Neural progenitor cell (in vitro differentiated cells): ENCODE results near the gene HTT-AS. TPM values are rescaled to one million over a fixed set of nuclear protein-coding genes. Genes with fewer than 3 reads are reported as not detected.

Source experiments
- DNase-seq: peaks from one replicate; pipeline ENCODE4 v3.0.0-alpha.2; 2016; ENCODE audit warnings: low spot score
- H2AFZ ChIP-seq: fragments of 200-600 bp; sonication (generic); replicated peaks from 2 replicates; pipeline ENCODE4 v1.6.1; 2016; ENCODE audit warnings: antibody characterized with exemption
- H3F3A ChIP-seq: fragments of 200-600 bp; sonication (generic); 2 replicates; pipeline ENCODE4 v1.6.1; 2016; ENCODE audit warnings: antibody characterized with exemption, low read depth
- H3K27ac ChIP-seq: fragments of 200-600 bp; sonication (generic); 2 replicates; pipeline ENCODE4 v1.5.1; 2016; ENCODE audit warnings: mild to moderate bottlenecking
- H3K27me3 ChIP-seq: fragments of 200-600 bp; sonication (generic); 2 replicates; pipeline ENCODE4 v1.6.1; 2016; ENCODE audit warnings: mild to moderate bottlenecking, moderate library complexity
- H3K36me3 ChIP-seq: fragments of 200-600 bp; sonication (generic); 2 replicates; pipeline ENCODE4 v1.5.1; 2016
- H3K4me1 ChIP-seq: fragments of 200-600 bp; sonication (generic); 2 replicates; pipeline ENCODE4 v1.6.1; 2016; ENCODE audit warnings: mixed run types
- H3K4me2 ChIP-seq: fragments of 200-600 bp; sonication (generic); 2 replicates; pipeline ENCODE4 v1.6.1; 2016
- H3K4me3 ChIP-seq: fragments of 200-600 bp; sonication (generic); 2 replicates; pipeline ENCODE4 v1.5.1; 2016
- H3K79me2 ChIP-seq: fragments of 200-600 bp; sonication (generic); 2 replicates; pipeline ENCODE4 v1.6.1; 2016; ENCODE audit warnings: low read depth
- H3K9ac ChIP-seq: fragments of 200-600 bp; sonication (generic); 2 replicates; pipeline ENCODE4 v1.6.1; 2016
- H3K9me3 ChIP-seq: fragments of 200-600 bp; sonication (generic); 2 replicates; pipeline ENCODE4 v1.5.1; 2016; ENCODE audit warnings: low read depth
- H4K20me1 ChIP-seq: fragments of 200-600 bp; sonication (generic); 2 replicates; pipeline ENCODE4 v1.6.1; 2016; ENCODE audit warnings: low read depth
- H3K27ac Mint-ChIP-seq: 3 replicates; pipeline ENCODE4 v1.8.0; 2021; ENCODE audit warnings: mixed read lengths
- H3K27me3 Mint-ChIP-seq: 2 replicates; pipeline ENCODE4 v1.8.0; 2022; ENCODE audit warnings: low read depth, mild to moderate bottlenecking, inconsistent platforms, moderate library complexity, mixed read lengths; ENCODE audit not compliant: insufficient read depth
- H3K36me3 Mint-ChIP-seq: 3 replicates; pipeline ENCODE4 v1.8.0; 2021; ENCODE audit warnings: mixed read lengths
- H3K4me1 Mint-ChIP-seq: 3 replicates; pipeline ENCODE4 v1.8.0; 2021; ENCODE audit warnings: mixed read lengths
- H3K4me3 Mint-ChIP-seq: 3 replicates; pipeline ENCODE4 v1.8.0; 2021; ENCODE audit warnings: mild to moderate bottlenecking, moderate library complexity, mixed read lengths
- H3K9me3 Mint-ChIP-seq: 3 replicates; pipeline ENCODE4 v1.8.0; 2020; ENCODE audit warnings: mixed read lengths
- CTCF ChIP-seq: fragments of 200-600 bp; sonication (generic); IDR thresholded peaks from 2 replicates; pipeline ENCODE4 v1.5.1; 2017; ENCODE audit warnings: antibody characterized with exemption, mild to moderate bottlenecking
- EZH2 ChIP-seq: fragments of 200-600 bp; sonication (generic); IDR thresholded peaks from 2 replicates; pipeline ENCODE4 v1.6.1; 2017; ENCODE audit warnings: antibody characterized with exemption, mild to moderate bottlenecking, moderate library complexity
- EZH2phosphoT487 ChIP-seq: fragments of 200-600 bp; sonication (generic); IDR thresholded peaks from 2 replicates; pipeline ENCODE4 v1.6.1; 2017; ENCODE audit warnings: antibody characterized with exemption
- total RNA-seq: library from RNA; depleted of rRNA; stranded (reverse); fragments of >200 nt; gene quantifications from 2 replicates; pipeline ENCODE4 v1.2.3, GENCODE V29; 2015; ENCODE audit warnings: low replicate concordance

The HTT-AS gene
- total RNA-seq, 1 donor from 2014 or later = not detected

DNA sequence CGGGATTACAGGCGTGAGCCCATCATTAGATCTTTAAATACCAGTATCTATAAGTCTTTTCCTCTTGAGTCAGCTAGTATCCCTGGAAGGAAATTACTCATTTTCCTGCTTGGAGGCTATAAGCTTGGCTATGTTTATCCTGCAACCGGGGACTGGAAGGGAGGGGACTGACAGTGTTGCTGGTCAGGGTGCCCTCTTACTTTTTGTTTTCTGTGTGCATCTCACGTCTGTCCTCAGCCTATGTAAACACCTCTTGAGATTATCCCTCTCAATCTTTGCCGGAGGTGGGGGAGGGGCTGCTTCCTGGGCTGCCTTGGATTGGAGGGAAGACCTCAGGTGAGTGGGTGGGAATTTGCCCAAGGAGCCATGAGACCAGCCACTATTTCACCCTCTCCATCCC is 37.1 kb upstream of the HTT-AS start:
- peaks cover 3% of the 10 kb centered on the region for H3K4me1 Mint-ChIP-seq
- H4K20me1 ChIP-seq = peaks cover 4% of the 10 kb centered on the region
- no peak overlapping the region for H3K9ac ChIP-seq
- H3K9me3 Mint-ChIP-seq = no peaks in the 10 kb centered on the region
- H3F3A ChIP-seq = peaks cover under 1% of the 10 kb centered on the region
- no peak overlapping the region for H3K27ac ChIP-seq
- H3K36me3 ChIP-seq = no peaks in the 10 kb centered on the region
- no peaks in the 10 kb centered on the region for H3K27me3 ChIP-seq
- no peak overlapping the region for H3K4me2 ChIP-seq
- H3K27me3 Mint-ChIP-seq = peaks cover 2% of the 10 kb centered on the region
- H3K4me1 ChIP-seq = no peaks in the 10 kb centered on the region
- peaks cover 53% of the 10 kb centered on the region for H3K36me3 Mint-ChIP-seq
- DNase-seq = no peak
- no peaks in the 10 kb centered on the region for H3K9me3 ChIP-seq
- H3K79me2 ChIP-seq = no peaks in the 10 kb centered on the region
- no peak for TF ChIP-seq EZH2
- no peak overlapping the region for H2AFZ ChIP-seq
- H3K4me3 Mint-ChIP-seq = no peak overlapping the region
- no peak overlapping the region for H3K4me3 ChIP-seq
- H3K27ac Mint-ChIP-seq = no peak overlapping the region

DNA sequence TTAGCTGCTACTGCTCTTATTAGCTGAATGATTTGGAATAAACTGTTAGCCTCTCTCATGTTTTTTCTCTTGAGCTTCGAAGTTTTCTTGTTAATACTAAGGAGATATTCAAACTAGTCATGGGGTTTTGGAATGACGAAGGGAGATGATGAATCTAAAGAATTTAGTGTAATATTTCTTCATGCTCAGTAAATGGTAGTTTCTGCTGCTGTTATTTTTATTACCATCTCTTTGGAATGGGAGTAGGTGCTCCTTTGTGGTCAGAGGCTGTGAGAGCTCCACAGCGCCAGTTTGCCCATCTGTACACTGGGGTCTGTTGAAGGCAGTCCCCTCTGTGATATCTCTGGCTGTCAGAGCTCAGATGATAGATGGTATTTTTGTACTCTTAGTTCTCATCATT is 33.9 kb upstream of the HTT-AS start:
- TF ChIP-seq CTCF (no peak), EZH2 (no peak), EZH2phosphoT487 (no peak)

GRCh38 chr4:3107691-3108121 is 33.4 kb upstream of the HTT-AS start:
- no peak overlapping the region for H3K4me3 ChIP-seq
- peaks cover 4% of the 10 kb centered on the region for H3K4me1 Mint-ChIP-seq
- no peaks in the 10 kb centered on the region for H3K4me1 ChIP-seq
- no peaks in the 10 kb centered on the region for H3K9me3 ChIP-seq
- no peak overlapping the region for H3K9ac ChIP-seq
- peaks cover 2% of the 10 kb centered on the region for H3K27me3 Mint-ChIP-seq
- DNase-seq = no peak
- TF ChIP-seq EZH2phosphoT487 (no peak), EZH2 (no peak), CTCF (no peak)
- no peak overlapping the region for H3K4me3 Mint-ChIP-seq
- H3K27me3 ChIP-seq = no peaks in the 10 kb centered on the region
- H3K4me2 ChIP-seq = no peak overlapping the region
- H2AFZ ChIP-seq = no peak overlapping the region
- no peaks in the 10 kb centered on the region for H3K79me2 ChIP-seq
- H3K27ac Mint-ChIP-seq = no peak overlapping the region
- H3K36me3 ChIP-seq = no peaks in the 10 kb centered on the region
- peaks cover 12% of the 10 kb centered on the region for H4K20me1 ChIP-seq
- peaks cover 40% of the 10 kb centered on the region for H3K36me3 Mint-ChIP-seq
- peaks cover 8% of the 10 kb centered on the region for H3F3A ChIP-seq
- no peaks in the 10 kb centered on the region for H3K9me3 Mint-ChIP-seq
- no peak overlapping the region for H3K27ac ChIP-seq

More for the DNA sequence above, 33.9 kb upstream of the HTT-AS start:
- no peak overlapping the region for H3K4me3 ChIP-seq
- H2AFZ ChIP-seq = no peak overlapping the region
- H3K27me3 ChIP-seq = no peaks in the 10 kb centered on the region
- no peak for DNase-seq
- no peak overlapping the region for H3K27ac ChIP-seq
- Mint-ChIP-seq H3K27ac (no peak overlapping the region), H3K36me3 (peaks cover 41% of the 10 kb centered on the region), H3K9me3 (no peaks in the 10 kb centered on the region), H3K4me3 (no peak overlapping the region), H3K4me1 (peaks cover 4% of the 10 kb centered on the region), H3K27me3 (peaks cover 2% of the 10 kb centered on the region)
- H3K4me2 ChIP-seq = no peak overlapping the region
- H3K79me2 ChIP-seq = no peaks in the 10 kb centered on the region
- H3F3A ChIP-seq = peaks cover 8% of the 10 kb centered on the region
- H3K9me3 ChIP-seq = no peaks in the 10 kb centered on the region
- H3K4me1 ChIP-seq = no peaks in the 10 kb centered on the region
- no peaks in the 10 kb centered on the region for H3K36me3 ChIP-seq
- no peak overlapping the region for H3K9ac ChIP-seq
- H4K20me1 ChIP-seq = peaks cover 12% of the 10 kb centered on the region

DNA sequence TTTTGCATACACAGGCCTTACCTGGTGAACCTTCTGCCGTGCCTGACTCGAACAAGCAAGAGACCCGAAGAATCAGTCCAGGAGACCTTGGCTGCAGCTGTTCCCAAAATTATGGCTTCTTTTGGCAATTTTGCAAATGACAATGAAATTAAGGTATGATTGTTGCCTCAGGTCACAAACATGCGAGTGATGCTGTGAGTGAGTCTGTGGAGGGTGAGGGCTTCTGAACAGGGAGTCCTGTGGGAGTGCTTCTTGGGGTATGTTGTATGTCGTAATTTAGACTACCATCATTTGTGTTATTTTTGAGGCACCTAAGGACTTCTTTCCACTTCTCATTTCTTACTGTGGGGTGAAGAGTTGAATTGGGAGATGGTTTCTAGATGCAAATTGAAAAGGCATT is 32.9 kb upstream of the HTT-AS start:
- H3K27me3 Mint-ChIP-seq = peaks cover 2% of the 10 kb centered on the region

More for the DNA sequence above, 32.9 kb upstream of the HTT-AS start:
- no peak overlapping the region for H2AFZ ChIP-seq
- H3K9me3 Mint-ChIP-seq = no peaks in the 10 kb centered on the region
- H3F3A ChIP-seq = peaks cover 8% of the 10 kb centered on the region
- no peaks in the 10 kb centered on the region for H3K27me3 ChIP-seq
- H3K4me3 Mint-ChIP-seq = no peak overlapping the region
- H3K27ac ChIP-seq = no peak overlapping the region
- no peak for DNase-seq
- no peak for TF ChIP-seq EZH2phosphoT487
- no peak for TF ChIP-seq EZH2
- TF ChIP-seq CTCF = no peak
- no peaks in the 10 kb centered on the region for H3K4me1 ChIP-seq
- no peak overlapping the region for H3K4me2 ChIP-seq
- H3K79me2 ChIP-seq = no peaks in the 10 kb centered on the region
- peaks cover 38% of the 10 kb centered on the region for H3K36me3 Mint-ChIP-seq
- H4K20me1 ChIP-seq = peaks cover 12% of the 10 kb centered on the region
- no peak overlapping the region for H3K4me3 ChIP-seq
- H3K4me1 Mint-ChIP-seq = peaks cover 4% of the 10 kb centered on the region
- no peak overlapping the region for H3K9ac ChIP-seq
- H3K36me3 ChIP-seq = no peaks in the 10 kb centered on the region
- no peaks in the 10 kb centered on the region for H3K9me3 ChIP-seq
- no peak overlapping the region for H3K27ac Mint-ChIP-seq
